Trophoblast cell (in vitro differentiated cells and primary cell): Measurements from ENCODE around the gene OR2A25.
A peak's percentile ranks its signal among the peaks of the same experiment; 100 is the strongest.

ENCODE experiments used
- DNase-seq, 2 donors: peaks; one replicate each; pipeline ENCODE4 v3.0.0-alpha.2; 2016
- H2AFZ ChIP-seq: 2 replicates; pipeline ENCODE4 v1.6.1; 2013; ENCODE audit warnings: low read length, moderate library complexity, mild to moderate bottlenecking; ENCODE audit not compliant: insufficient read depth, poor library complexity
- H2AK5ac ChIP-seq: 2 replicates; pipeline ENCODE4 v1.6.1; 2013; ENCODE audit warnings: mild to moderate bottlenecking, low read length
- H2BK120ac ChIP-seq: 2 replicates; pipeline ENCODE4 v1.6.1; 2013; ENCODE audit warnings: low read length, mild to moderate bottlenecking, moderate library complexity; ENCODE audit not compliant: insufficient read depth, poor library complexity
- H2BK12ac ChIP-seq: 2 replicates; pipeline ENCODE4 v1.6.1; 2013; ENCODE audit warnings: mild to moderate bottlenecking, low read length, moderate library complexity
- H2BK5ac ChIP-seq: 2 replicates; pipeline ENCODE4 v1.6.1; 2013; ENCODE audit warnings: low read length, low read depth, moderate library complexity, mild to moderate bottlenecking; ENCODE audit not compliant: poor library complexity
- H3K14ac ChIP-seq: 2 replicates; pipeline ENCODE4 v1.6.1; 2013; ENCODE audit warnings: mild to moderate bottlenecking, low read length
- H3K18ac ChIP-seq: 2 replicates; pipeline ENCODE4 v1.6.1; 2013; ENCODE audit warnings: mild to moderate bottlenecking, low read length
- H3K23ac ChIP-seq: 2 replicates; pipeline ENCODE4 v1.6.1; 2013; ENCODE audit warnings: low read length
- H3K27ac ChIP-seq: 2 replicates; pipeline ENCODE4 v1.5.1; 2013; ENCODE audit warnings: low read depth, mild to moderate bottlenecking, inconsistent platforms, low read length, moderate library complexity
- H3K27me3 ChIP-seq: 2 replicates; pipeline ENCODE4 v1.6.1; 2013; ENCODE audit warnings: inconsistent platforms, mild to moderate bottlenecking, low read length, moderate library complexity; ENCODE audit not compliant: insufficient read depth
- H3K36me3 ChIP-seq, 2 experiments: 1 replicate in 1 of 2; 2 replicates in 1 of 2; pipeline ENCODE4 v1.6.1; 2013; ENCODE audit warnings: low read length in 2 of 2, mild to moderate bottlenecking in 2 of 2, moderate library complexity in 1 of 2; ENCODE audit not compliant: insufficient read depth in 2 of 2, control insufficient read depth in 1 of 2
- H3K4ac ChIP-seq: 2 replicates; pipeline ENCODE4 v1.6.1; 2013; ENCODE audit warnings: low read depth, mild to moderate bottlenecking, low read length, moderate library complexity
- H3K4me1 ChIP-seq, 2 experiments: 1 replicate in 1 of 2; 2 replicates in 1 of 2; pipeline ENCODE4 v1.6.1; 2013; ENCODE audit warnings: low read length in 2 of 2, mild to moderate bottlenecking in 2 of 2, moderate library complexity in 1 of 2; ENCODE audit not compliant: insufficient read depth in 2 of 2, control insufficient read depth in 1 of 2
- H3K4me2 ChIP-seq: 2 replicates; pipeline ENCODE4 v1.6.1; 2013; ENCODE audit warnings: inconsistent platforms, mild to moderate bottlenecking, low read length, moderate library complexity
- H3K4me3 ChIP-seq: 2 replicates; pipeline ENCODE4 v1.5.1; 2013; ENCODE audit warnings: mild to moderate bottlenecking, low read depth, low read length, inconsistent platforms
- H3K79me1 ChIP-seq: one replicate; pipeline ENCODE4 v1.6.1; 2013; ENCODE audit warnings: low read length
- H3K79me2 ChIP-seq: 2 replicates; pipeline ENCODE4 v1.6.1; 2013; ENCODE audit warnings: low read length, mild to moderate bottlenecking; ENCODE audit not compliant: control insufficient read depth, insufficient read depth, poor library complexity
- H3K9ac ChIP-seq: 2 replicates; pipeline ENCODE4 v1.6.1; 2013; ENCODE audit warnings: mild to moderate bottlenecking, low read length
- H3K9me3 ChIP-seq: 2 replicates; pipeline ENCODE4 v1.6.1; 2013; ENCODE audit warnings: low read depth, mild to moderate bottlenecking, control low read depth, inconsistent platforms, low read length; ENCODE audit not compliant: insufficient read depth
- H4K12ac ChIP-seq: 2 replicates; pipeline ENCODE4 v1.6.1; 2013; ENCODE audit warnings: low read depth, mild to moderate bottlenecking, low read length, moderate library complexity
- H4K8ac ChIP-seq: 2 replicates; pipeline ENCODE4 v1.6.1; 2013; ENCODE audit warnings: low read depth, mild to moderate bottlenecking, low read length, moderate library complexity
- H4K91ac ChIP-seq: one replicate; pipeline ENCODE4 v1.6.1; 2013; ENCODE audit warnings: low read depth, mild to moderate bottlenecking, low read length, moderate library complexity
- WGBS: extraction: QIAGEN DNeasy Blood & Tissue Kit; methylation state at CpG from one replicate; pipeline ENCODE4 v1.1.7; 2013; ENCODE audit warnings: missing lambda C conversion rate; ENCODE audit not compliant: insufficient read length, insufficient coverage; ENCODE audit errors: extremely low coverage; 5-methylcytosine and 5-hydroxymethylcytosine counted together

The OR2A25 gene

GRCh38 chr7:144086730-144087129, 17.1 kb downstream of the OR2A25 start:
- Histone ChIP-seq H2AFZ (no peak overlapping the region), H2BK120ac (no peak overlapping the region), H3K4me3 (no peak overlapping the region), H3K27me3 (no peaks in the 10 kb centered on the region), H3K4me2 (no peak overlapping the region), H3K79me2 (no peaks in the 10 kb centered on the region), H2BK12ac (no peak overlapping the region), H4K12ac (no peak overlapping the region), H4K8ac (no peak overlapping the region), H3K4ac (no peak overlapping the region), H3K14ac (no peak overlapping the region), H3K9ac (no peak overlapping the region), H3K79me1 (no peaks in the 10 kb centered on the region), H3K36me3 (no peaks in the 10 kb centered on the region), H2AK5ac (no peak overlapping the region), H3K27ac (no peak overlapping the region), H4K91ac (no peak overlapping the region), H3K9me3 (no peaks in the 10 kb centered on the region), H2BK5ac (no peak overlapping the region), H3K4me1 (no peaks in the 10 kb centered on the region), H3K18ac (no peak overlapping the region), H3K23ac (no peak overlapping the region)
- DNase-seq = no peak
- no CpG with 5 or more reads among the region's 4 CpGs for WGBS

DNA sequence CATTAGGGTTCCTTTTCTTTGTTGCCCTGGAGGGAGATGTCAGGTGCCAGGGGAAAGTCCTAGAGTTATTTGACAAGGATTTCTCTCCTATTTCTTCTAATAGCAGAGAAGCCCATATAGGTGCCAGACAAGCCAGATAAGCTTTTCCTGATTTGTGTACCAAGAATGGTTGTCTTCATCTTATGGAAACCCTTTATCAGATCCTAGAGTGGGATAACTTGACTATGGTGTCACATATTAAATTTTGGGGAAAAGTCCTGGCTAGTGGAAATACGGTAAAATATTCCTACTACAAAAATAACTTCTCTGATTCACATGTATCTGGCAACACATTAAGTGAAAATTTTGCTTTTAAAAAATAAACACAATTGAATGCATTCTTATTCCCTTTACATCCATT, 17.6 kb downstream of the OR2A25 start:
- Histone ChIP-seq H4K8ac (no peak overlapping the region), H3K27ac (no peak overlapping the region), H3K4ac (no peak overlapping the region), H3K27me3 (no peaks in the 10 kb centered on the region), H2BK12ac (no peak overlapping the region), H3K79me1 (no peaks in the 10 kb centered on the region), H2AFZ (no peak overlapping the region), H3K4me2 (no peak overlapping the region), H3K9ac (no peak overlapping the region), H3K4me1 (no peaks in the 10 kb centered on the region), H2BK120ac (no peak overlapping the region), H3K9me3 (no peaks in the 10 kb centered on the region), H3K79me2 (no peaks in the 10 kb centered on the region), H2AK5ac (no peak overlapping the region), H4K91ac (no peak overlapping the region), H4K12ac (no peak overlapping the region), H3K36me3 (no peaks in the 10 kb centered on the region), H3K4me3 (no peak overlapping the region), H3K14ac (no peak overlapping the region), H2BK5ac (no peak overlapping the region), H3K23ac (no peak overlapping the region), H3K18ac (no peak overlapping the region)
- WGBS = no CpG with 5 or more reads among the region's 1 CpG
- DNase-seq = no peak

DNA sequence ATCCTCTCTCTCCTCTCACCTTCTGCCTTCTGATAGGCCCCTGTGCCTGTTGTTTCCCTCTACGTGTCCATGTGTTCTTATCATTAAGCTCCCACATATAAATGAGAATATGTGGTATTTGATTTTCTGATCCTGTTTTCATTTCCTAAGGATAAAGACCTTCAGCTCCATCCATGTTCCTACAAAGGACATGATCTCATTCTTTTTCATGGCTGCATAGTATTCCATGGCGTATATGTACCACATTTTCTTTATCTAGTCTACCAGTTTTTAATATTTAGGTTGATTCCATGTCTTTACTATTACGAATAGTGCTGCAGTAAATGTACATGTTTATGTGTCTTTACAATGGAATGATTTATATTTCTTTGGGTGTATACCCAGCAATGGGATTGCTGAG, 21.1 kb downstream of the OR2A25 start:
- no peak overlapping the region for H2BK5ac ChIP-seq
- H3K4me1 ChIP-seq = no peaks in the 10 kb centered on the region
- H3K4me2 ChIP-seq = no peak overlapping the region
- no peak overlapping the region for H3K18ac ChIP-seq
- no peak overlapping the region for H3K4ac ChIP-seq
- H4K12ac ChIP-seq = no peak overlapping the region
- H2BK120ac ChIP-seq = no peak overlapping the region
- H4K8ac ChIP-seq = no peak overlapping the region
- peaks cover 2% of the 10 kb centered on the region for H3K9me3 ChIP-seq
- no peaks in the 10 kb centered on the region for H3K36me3 ChIP-seq
- no peak overlapping the region for H3K14ac ChIP-seq
- H2AK5ac ChIP-seq = no peak overlapping the region
- H3K4me3 ChIP-seq = no peak overlapping the region
- H4K91ac ChIP-seq = no peak overlapping the region
- no peak overlapping the region for H2AFZ ChIP-seq
- no peak overlapping the region for H3K9ac ChIP-seq
- H3K27ac ChIP-seq = no peak overlapping the region
- no peak overlapping the region for H2BK12ac ChIP-seq
- no CpG with 5 or more reads among the region's 3 CpGs for WGBS
- no peak for DNase-seq
- no peaks in the 10 kb centered on the region for H3K27me3 ChIP-seq
- H3K79me1 ChIP-seq = no peaks in the 10 kb centered on the region
- H3K23ac ChIP-seq = no peak overlapping the region
- H3K79me2 ChIP-seq = no peaks in the 10 kb centered on the region

DNA sequence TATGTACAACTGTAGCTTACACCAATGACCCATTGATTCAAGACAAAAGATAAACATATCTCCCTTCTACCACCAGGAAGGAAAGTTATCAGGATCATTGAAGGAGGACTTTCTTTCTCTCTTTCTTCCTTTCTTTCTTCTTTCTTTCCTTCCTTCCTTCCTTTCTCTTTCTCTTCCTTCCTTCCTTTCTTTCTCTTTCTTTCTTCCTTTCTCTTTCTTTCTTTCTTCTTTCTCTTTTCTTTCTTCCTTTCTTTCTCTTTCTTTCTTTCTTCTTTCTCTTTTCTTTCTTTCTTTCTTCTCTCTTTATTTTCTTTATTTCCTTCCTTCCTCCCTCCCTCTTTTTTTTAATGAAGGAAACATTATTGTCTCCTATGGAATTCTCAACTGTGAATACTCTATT, 29.2 kb downstream of the OR2A25 start:
- H4K91ac ChIP-seq = no peak overlapping the region
- H3K4me3 ChIP-seq = no peak overlapping the region
- no peak overlapping the region for H3K4ac ChIP-seq
- H3K79me2 ChIP-seq = no peaks in the 10 kb centered on the region
- H4K8ac ChIP-seq = no peak overlapping the region
- H3K27ac ChIP-seq = no peak overlapping the region
- H2AFZ ChIP-seq = no peak overlapping the region
- no peak overlapping the region for H3K18ac ChIP-seq
- H3K4me2 ChIP-seq = no peak overlapping the region
- no peak for DNase-seq
- H3K23ac ChIP-seq = no peak overlapping the region
- no peak overlapping the region for H3K9ac ChIP-seq
- no peak overlapping the region for H3K14ac ChIP-seq
- no peak overlapping the region for H2BK12ac ChIP-seq
- no peak overlapping the region for H2BK120ac ChIP-seq
- H3K36me3 ChIP-seq = no peaks in the 10 kb centered on the region
- no peak overlapping the region for H4K12ac ChIP-seq
- peaks cover 2% of the 10 kb centered on the region for H3K9me3 ChIP-seq
- H2AK5ac ChIP-seq = no peak overlapping the region
- H2BK5ac ChIP-seq = no peak overlapping the region
- no peaks in the 10 kb centered on the region for H3K4me1 ChIP-seq
- no peaks in the 10 kb centered on the region for H3K27me3 ChIP-seq
- H3K79me1 ChIP-seq = no peaks in the 10 kb centered on the region

- no peaks in the 10 kb centered on the region for H3K27me3 ChIP-seq
- no peak overlapping the region for H2BK5ac ChIP-seq
- no peaks in the 10 kb centered on the region for H3K79me2 ChIP-seq
- no peak overlapping the region for H3K18ac ChIP-seq
- no peak overlapping the region for H2AFZ ChIP-seq
- no peaks in the 10 kb centered on the region for H3K36me3 ChIP-seq
- H3K27ac ChIP-seq = no peak overlapping the region
- H2BK120ac ChIP-seq = no peak overlapping the region
- no peak overlapping the region for H4K12ac ChIP-seq
- H3K79me1 ChIP-seq = no peaks in the 10 kb centered on the region
- H3K4me2 ChIP-seq = no peak overlapping the region
- no peak overlapping the region for H4K91ac ChIP-seq
- H3K4me1 ChIP-seq = no peaks in the 10 kb centered on the region
- no peak overlapping the region for H3K23ac ChIP-seq
- DNase-seq = peak; percentile 20 to 63
- peaks cover under 1% of the 10 kb centered on the region for H3K9me3 ChIP-seq
- H3K4me3 ChIP-seq = no peak overlapping the region
- no peak overlapping the region for H4K8ac ChIP-seq
- no peak overlapping the region for H2BK12ac ChIP-seq
- no CpG with 5 or more reads among the region's 3 CpGs for WGBS
- H2AK5ac ChIP-seq = no peak overlapping the region
- H3K14ac ChIP-seq = no peak overlapping the region
- H3K4ac ChIP-seq = no peak overlapping the region
- H3K9ac ChIP-seq = no peak overlapping the region
Observed at GRCh38 chr7:144100607-144101006, 31.0 kb downstream of the OR2A25 start.
